ENCODE measurements around the gene ABRAXAS1. TPM values are rescaled to one million over a fixed set of nuclear protein-coding genes. Genes with fewer than 3 reads are reported as not detected.
"Not testable (repeated sequence)": the region's sequence is repeated elsewhere in the genome, so short reads cannot be mapped to it uniquely, and the experiment has no call there.

Gene ABRAXAS1
- total RNA-seq, 1 experiment from 2014 or later: 5.7 TPM

DNA sequence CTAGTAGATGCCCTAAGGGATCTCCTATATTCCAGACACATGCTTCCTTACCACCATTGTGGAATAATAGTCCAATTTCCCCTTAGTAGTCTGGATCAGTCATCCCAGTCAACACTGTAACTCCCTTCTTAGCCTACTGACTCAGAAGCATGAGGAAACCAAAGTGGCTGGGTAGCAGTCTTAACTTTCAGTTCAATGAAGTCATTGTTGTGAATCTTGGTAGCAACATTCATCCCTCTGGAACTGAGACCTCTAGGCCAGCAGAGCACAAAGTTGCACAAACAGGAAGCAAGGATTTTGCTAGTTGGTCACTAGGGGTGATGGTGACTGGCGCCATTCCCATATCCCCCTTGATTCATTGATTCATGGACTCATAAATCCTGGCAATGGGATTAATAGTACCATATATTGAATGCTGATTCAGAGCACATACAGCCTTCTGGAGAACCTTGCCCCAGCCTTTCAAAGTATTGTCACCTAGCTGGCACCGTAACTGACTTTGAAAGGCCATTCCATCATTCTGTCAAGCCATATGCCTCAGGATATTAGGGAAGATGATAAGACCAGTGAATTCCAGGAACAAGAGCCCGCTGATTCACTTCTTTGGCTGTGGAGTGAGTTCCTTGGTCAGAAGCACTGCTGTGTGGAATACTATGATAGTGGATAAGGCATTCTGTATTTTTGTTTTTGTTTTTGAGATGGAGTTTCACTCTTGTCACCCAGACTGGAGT is 31.3 kb upstream of the ABRAXAS1 start:
- no peaks in the 10 kb centered on the region for H3K27me3 Mint-ChIP-seq (ENCODE audit: insufficient read depth, unreplicated experiment)
- CTCF ChIA-PET: interaction anchor here (1.0 kb wide), 1 partner anchor 125 kb away, joined by 3 read pairs; no protein-coding TSS in a partner anchor
- no peak overlapping the region for H3K27ac Mint-ChIP-seq (ENCODE audit: low read depth, unreplicated experiment)
- intact Hi-C loops (cut with micrococcal nuclease): no loop called here
- H3K9me3 Mint-ChIP-seq (ENCODE audit: unreplicated experiment): no peaks in the 10 kb centered on the region
- peak; percentile 32 for DNase-seq (ENCODE audit: unreplicated experiment)
- no TSS peak for BruUV-seq (replicated peaks)
- H3K4me3 Mint-ChIP-seq (ENCODE audit: unreplicated experiment): no peak overlapping the region
- POLR2A ChIA-PET: no interaction called here
- peaks cover 2% of the 10 kb centered on the region for H3K36me3 Mint-ChIP-seq (ENCODE audit: insufficient read depth, unreplicated experiment)
- no peaks in the 10 kb centered on the region for H3K4me1 Mint-ChIP-seq (ENCODE audit: insufficient read depth, unreplicated experiment)
- TF ChIP-seq, protein P1, sequence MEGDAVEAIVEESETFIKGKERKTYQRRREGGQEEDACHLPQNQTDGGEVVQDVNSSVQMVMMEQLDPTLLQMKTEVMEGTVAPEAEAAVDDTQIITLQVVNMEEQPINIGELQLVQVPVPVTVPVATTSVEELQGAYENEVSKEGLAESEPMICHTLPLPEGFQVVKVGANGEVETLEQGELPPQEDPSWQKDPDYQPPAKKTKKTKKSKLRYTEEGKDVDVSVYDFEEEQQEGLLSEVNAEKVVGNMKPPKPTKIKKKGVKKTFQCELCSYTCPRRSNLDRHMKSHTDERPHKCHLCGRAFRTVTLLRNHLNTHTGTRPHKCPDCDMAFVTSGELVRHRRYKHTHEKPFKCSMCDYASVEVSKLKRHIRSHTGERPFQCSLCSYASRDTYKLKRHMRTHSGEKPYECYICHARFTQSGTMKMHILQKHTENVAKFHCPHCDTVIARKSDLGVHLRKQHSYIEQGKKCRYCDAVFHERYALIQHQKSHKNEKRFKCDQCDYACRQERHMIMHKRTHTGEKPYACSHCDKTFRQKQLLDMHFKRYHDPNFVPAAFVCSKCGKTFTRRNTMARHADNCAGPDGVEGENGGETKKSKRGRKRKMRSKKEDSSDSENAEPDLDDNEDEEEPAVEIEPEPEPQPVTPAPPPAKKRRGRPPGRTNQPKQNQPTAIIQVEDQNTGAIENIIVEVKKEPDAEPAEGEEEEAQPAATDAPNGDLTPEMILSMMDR (IDR thresholded peaks at IDR 0.05; ENCODE audit: unreplicated experiment): no peak

DNA sequence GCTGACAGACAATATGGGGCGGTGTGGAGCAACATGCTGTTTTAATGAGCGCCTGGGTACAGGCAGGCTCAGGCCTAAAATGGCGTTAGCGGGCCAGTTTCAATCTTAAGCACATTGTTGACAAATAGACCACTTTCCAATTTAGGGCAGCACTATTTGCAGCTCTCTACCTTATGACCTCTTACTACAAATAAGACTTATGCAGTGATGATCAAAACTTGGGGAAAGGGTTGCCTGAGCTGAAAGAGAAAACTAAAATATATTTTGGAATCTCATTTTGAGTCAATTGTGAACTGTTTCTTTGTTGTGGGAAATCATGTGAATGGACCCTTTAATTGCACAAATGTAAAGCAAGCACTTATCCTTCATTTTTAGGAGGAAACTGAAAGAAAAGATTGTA is 25.5 kb upstream of the ABRAXAS1 start:
- ChIA-PET POLR2A (interaction anchor here (1.0 kb wide), 1 partner anchor 26 kb away, joined by 4 read pairs; the partner anchor contains the start of gene GPAT3), CTCF (interaction anchor here (0.7 to 3.9 kb wide), 6 partner anchors 9 to 1205 kb away, joined by 3 to 38 read pairs (median 4); no protein-coding TSS in a partner anchor)
- peaks cover 6% of the 10 kb centered on the region for H3K36me3 Mint-ChIP-seq (ENCODE audit: insufficient read depth, unreplicated experiment)
- intact Hi-C loops (cut with micrococcal nuclease): no loop called here
- no peak overlapping the region for H3K4me3 Mint-ChIP-seq (ENCODE audit: unreplicated experiment)
- H3K27ac Mint-ChIP-seq (ENCODE audit: low read depth, unreplicated experiment): no peak overlapping the region
- DNase-seq (ENCODE audit: unreplicated experiment): no peak
- H3K4me1 Mint-ChIP-seq (ENCODE audit: insufficient read depth, unreplicated experiment): no peaks in the 10 kb centered on the region
- TF ChIP-seq, protein P1 (IDR thresholded peaks at IDR 0.05; ENCODE audit: unreplicated experiment): no peak
- BruUV-seq (replicated peaks): no TSS peak
- no peaks in the 10 kb centered on the region for H3K9me3 Mint-ChIP-seq (ENCODE audit: unreplicated experiment)
- no peaks in the 10 kb centered on the region for H3K27me3 Mint-ChIP-seq (ENCODE audit: insufficient read depth, unreplicated experiment)

DNA sequence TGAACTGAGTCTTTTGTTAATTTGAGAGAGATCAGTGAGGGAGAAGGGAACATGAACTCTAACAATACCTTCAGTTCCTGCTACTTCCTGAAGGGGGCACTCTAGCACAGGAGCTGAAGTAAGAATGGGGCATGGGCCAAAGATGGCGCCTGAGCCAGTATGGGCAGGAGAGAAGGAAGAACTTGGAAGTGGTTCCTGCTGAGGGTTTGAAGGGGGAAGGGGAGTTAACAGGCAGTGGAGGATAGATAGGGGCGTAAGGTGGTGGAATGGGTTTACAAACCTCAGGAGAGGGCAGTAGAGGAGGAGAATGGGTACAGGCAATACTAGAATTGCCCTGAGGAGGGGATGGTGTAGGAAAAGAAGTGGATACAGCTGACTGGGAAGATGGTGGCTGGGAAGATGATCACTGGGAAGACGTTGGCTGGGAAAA is 24.3 kb upstream of the ABRAXAS1 start:
- ChIA-PET POLR2A (interaction anchor here (0.6 kb wide), 1 partner anchor 25 kb away, joined by 3 read pairs; no protein-coding TSS in a partner anchor), CTCF (interaction anchor here (0.5 to 3.9 kb wide), 16 partner anchors 9 to 990 kb away, joined by 3 to 38 read pairs (median 4); partner anchors contain the start of gene NKX6-1)
- intact Hi-C loops (cut with micrococcal nuclease): loop anchor here (1.0 to 10.0 kb wide), 3 partner anchors 131 to 748 kb away; no protein-coding TSS in a partner anchor
- TF ChIP-seq, protein P1 (IDR thresholded peaks at IDR 0.05; ENCODE audit: unreplicated experiment): peak; percentile 89
- H3K27ac Mint-ChIP-seq (ENCODE audit: low read depth, unreplicated experiment); H3K36me3 Mint-ChIP-seq (ENCODE audit: insufficient read depth, unreplicated experiment); H3K4me1 Mint-ChIP-seq (ENCODE audit: insufficient read depth, unreplicated experiment); BruUV-seq (replicated peaks); H3K9me3 Mint-ChIP-seq (ENCODE audit: unreplicated experiment); H3K27me3 Mint-ChIP-seq (ENCODE audit: insufficient read depth, unreplicated experiment); H3K4me3 Mint-ChIP-seq (ENCODE audit: unreplicated experiment): not testable (repeated sequence)
- peak; percentile 72 for DNase-seq (ENCODE audit: unreplicated experiment)

DNA sequence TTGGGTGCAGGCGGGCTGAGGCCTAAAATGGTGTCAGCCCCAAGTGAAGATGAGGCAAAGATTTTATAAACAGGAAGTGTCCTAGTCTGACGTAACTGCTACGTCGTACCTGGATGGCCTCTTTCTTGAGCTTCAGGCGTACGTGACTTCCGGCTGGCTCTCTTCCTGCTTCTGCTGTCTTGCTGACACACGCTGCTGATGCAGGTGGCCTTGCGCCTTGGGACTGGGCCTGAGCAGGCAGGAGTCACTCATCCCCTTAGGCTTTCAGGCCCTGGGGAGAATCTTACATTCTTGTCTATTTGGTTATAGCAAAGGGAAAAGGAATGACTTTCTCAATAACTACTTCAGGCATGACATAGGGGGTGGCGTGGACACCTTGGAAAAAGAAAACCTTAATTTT is 20.1 kb upstream of the ABRAXAS1 start:
- ChIA-PET POLR2A (no interaction called here), CTCF (interaction anchor here (0.6 kb wide), 1 partner anchor 1457 kb away, joined by 4 read pairs; no protein-coding TSS in a partner anchor)
- H3K9me3 Mint-ChIP-seq (ENCODE audit: unreplicated experiment): no peaks in the 10 kb centered on the region
- TF ChIP-seq, protein P1 (IDR thresholded peaks at IDR 0.05; ENCODE audit: unreplicated experiment): no peak
- H3K27me3 Mint-ChIP-seq (ENCODE audit: insufficient read depth, unreplicated experiment): no peaks in the 10 kb centered on the region
- no TSS peak for BruUV-seq (replicated peaks)
- no peak overlapping the region for H3K27ac Mint-ChIP-seq (ENCODE audit: low read depth, unreplicated experiment)
- intact Hi-C loops (cut with micrococcal nuclease): loop anchor here (5.0 to 10.0 kb wide), 2 partner anchors 270 to 752 kb away; no protein-coding TSS in a partner anchor
- no peak for DNase-seq (ENCODE audit: unreplicated experiment)
- no peaks in the 10 kb centered on the region for H3K36me3 Mint-ChIP-seq (ENCODE audit: insufficient read depth, unreplicated experiment)
- no peak overlapping the region for H3K4me3 Mint-ChIP-seq (ENCODE audit: unreplicated experiment)
- no peaks in the 10 kb centered on the region for H3K4me1 Mint-ChIP-seq (ENCODE audit: insufficient read depth, unreplicated experiment)
